Neural progenitor cell (in vitro differentiated cells): ENCODE results near the gene NR2F1-AS1. TPM values are rescaled to one million over a fixed set of nuclear protein-coding genes. Genes with fewer than 3 reads are reported as not detected.
A peak's percentile ranks its signal among the peaks of the same experiment; 100 is the strongest.

Source experiments
- DNase-seq: peaks from one replicate; pipeline ENCODE4 v3.0.0-alpha.2; 2016; ENCODE audit warnings: low spot score
- H2AFZ ChIP-seq: fragments of 200-600 bp; sonication (generic); replicated peaks from 2 replicates; pipeline ENCODE4 v1.6.1; 2016; ENCODE audit warnings: antibody characterized with exemption
- H3F3A ChIP-seq: fragments of 200-600 bp; sonication (generic); 2 replicates; pipeline ENCODE4 v1.6.1; 2016; ENCODE audit warnings: antibody characterized with exemption, low read depth
- H3K27ac ChIP-seq: fragments of 200-600 bp; sonication (generic); 2 replicates; pipeline ENCODE4 v1.5.1; 2016; ENCODE audit warnings: mild to moderate bottlenecking
- H3K27me3 ChIP-seq: fragments of 200-600 bp; sonication (generic); 2 replicates; pipeline ENCODE4 v1.6.1; 2016; ENCODE audit warnings: mild to moderate bottlenecking, moderate library complexity
- H3K36me3 ChIP-seq: fragments of 200-600 bp; sonication (generic); 2 replicates; pipeline ENCODE4 v1.5.1; 2016
- H3K4me1 ChIP-seq: fragments of 200-600 bp; sonication (generic); 2 replicates; pipeline ENCODE4 v1.6.1; 2016; ENCODE audit warnings: mixed run types
- H3K4me2 ChIP-seq: fragments of 200-600 bp; sonication (generic); 2 replicates; pipeline ENCODE4 v1.6.1; 2016
- H3K4me3 ChIP-seq: fragments of 200-600 bp; sonication (generic); 2 replicates; pipeline ENCODE4 v1.5.1; 2016
- H3K79me2 ChIP-seq: fragments of 200-600 bp; sonication (generic); 2 replicates; pipeline ENCODE4 v1.6.1; 2016; ENCODE audit warnings: low read depth
- H3K9ac ChIP-seq: fragments of 200-600 bp; sonication (generic); 2 replicates; pipeline ENCODE4 v1.6.1; 2016
- H3K9me3 ChIP-seq: fragments of 200-600 bp; sonication (generic); 2 replicates; pipeline ENCODE4 v1.5.1; 2016; ENCODE audit warnings: low read depth
- H4K20me1 ChIP-seq: fragments of 200-600 bp; sonication (generic); 2 replicates; pipeline ENCODE4 v1.6.1; 2016; ENCODE audit warnings: low read depth
- H3K27ac Mint-ChIP-seq: 3 replicates; pipeline ENCODE4 v1.8.0; 2021; ENCODE audit warnings: mixed read lengths
- H3K27me3 Mint-ChIP-seq: 2 replicates; pipeline ENCODE4 v1.8.0; 2022; ENCODE audit warnings: low read depth, mild to moderate bottlenecking, inconsistent platforms, moderate library complexity, mixed read lengths; ENCODE audit not compliant: insufficient read depth
- H3K36me3 Mint-ChIP-seq: 3 replicates; pipeline ENCODE4 v1.8.0; 2021; ENCODE audit warnings: mixed read lengths
- H3K4me1 Mint-ChIP-seq: 3 replicates; pipeline ENCODE4 v1.8.0; 2021; ENCODE audit warnings: mixed read lengths
- H3K4me3 Mint-ChIP-seq: 3 replicates; pipeline ENCODE4 v1.8.0; 2021; ENCODE audit warnings: mild to moderate bottlenecking, moderate library complexity, mixed read lengths
- H3K9me3 Mint-ChIP-seq: 3 replicates; pipeline ENCODE4 v1.8.0; 2020; ENCODE audit warnings: mixed read lengths
- EZH2 ChIP-seq: fragments of 200-600 bp; sonication (generic); IDR thresholded peaks from 2 replicates; pipeline ENCODE4 v1.6.1; 2017; ENCODE audit warnings: antibody characterized with exemption, mild to moderate bottlenecking, moderate library complexity
- EZH2phosphoT487 ChIP-seq: fragments of 200-600 bp; sonication (generic); IDR thresholded peaks from 2 replicates; pipeline ENCODE4 v1.6.1; 2017; ENCODE audit warnings: antibody characterized with exemption
- total RNA-seq: library from RNA; depleted of rRNA; stranded (reverse); fragments of >200 nt; gene quantifications from 2 replicates; pipeline ENCODE4 v1.2.3, GENCODE V29; 2015; ENCODE audit warnings: low replicate concordance
- TF ChIP-seq, protein P1 (sequence below): fragments of 200-600 bp; sonication (generic); IDR thresholded peaks from 2 replicates; pipeline ENCODE4 v1.5.1; 2017; ENCODE audit warnings: antibody characterized with exemption, mild to moderate bottlenecking

Gene NR2F1-AS1
- total RNA-seq, 1 donor from 2014 or later, result 9.3 TPM

DNA sequence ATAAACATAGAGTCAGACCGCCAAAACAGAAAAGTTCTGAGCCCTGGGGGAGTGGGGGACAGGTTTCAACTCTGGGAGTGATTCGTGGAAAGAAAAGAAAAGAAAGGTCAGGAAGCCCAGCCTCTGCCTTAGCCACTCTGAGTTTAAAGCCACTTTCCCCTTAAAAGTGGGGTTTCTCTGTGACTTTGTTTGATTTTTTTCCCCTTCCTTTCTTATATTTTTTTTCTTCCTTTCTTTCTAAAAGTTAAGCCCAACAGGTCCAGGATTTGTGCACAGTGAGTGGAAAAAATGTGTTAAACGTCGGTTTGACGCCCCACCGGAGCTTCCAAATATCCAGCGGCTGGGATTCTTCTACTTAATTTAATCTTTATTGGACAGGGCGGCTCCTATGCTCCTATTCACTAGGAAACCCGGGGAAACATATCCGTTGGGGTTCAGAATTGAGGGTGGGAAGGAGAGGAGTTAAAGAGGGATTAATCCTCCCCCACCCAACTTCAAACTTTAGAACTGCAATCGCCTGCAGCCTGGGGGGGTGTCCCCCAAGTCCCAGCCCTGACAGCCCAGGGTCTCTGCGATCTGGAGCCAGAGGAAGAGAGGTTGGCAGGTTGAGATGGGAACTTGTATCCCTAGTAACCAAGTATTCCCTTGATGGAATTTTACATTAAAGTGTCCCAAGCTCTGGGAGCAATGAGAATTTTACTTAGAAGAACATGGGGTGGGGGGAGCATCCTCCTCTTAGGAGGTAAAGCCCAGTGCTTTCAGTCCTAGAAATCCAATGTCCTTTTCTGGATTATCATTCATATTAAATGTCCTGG, 6.3 kb downstream of the NR2F1-AS1 start:
- Histone ChIP-seq H3K9me3 (no peaks in the 10 kb centered on the region), H2AFZ (no peak overlapping the region), H3K36me3 (no peaks in the 10 kb centered on the region), H3K4me2 (peak overlapping the region; percentile 90), H3K4me1 (peaks cover 86% of the 10 kb centered on the region), H4K20me1 (peaks cover 34% of the 10 kb centered on the region), H3F3A (peaks cover 91% of the 10 kb centered on the region), H3K9ac (no peak overlapping the region), H3K27ac (no peak overlapping the region), H3K27me3 (peaks cover 99% of the 10 kb centered on the region), H3K79me2 (no peaks in the 10 kb centered on the region), H3K4me3 (peak overlapping the region; percentile 42)
- no peak for TF ChIP-seq EZH2phosphoT487
- TF ChIP-seq, protein P1, sequence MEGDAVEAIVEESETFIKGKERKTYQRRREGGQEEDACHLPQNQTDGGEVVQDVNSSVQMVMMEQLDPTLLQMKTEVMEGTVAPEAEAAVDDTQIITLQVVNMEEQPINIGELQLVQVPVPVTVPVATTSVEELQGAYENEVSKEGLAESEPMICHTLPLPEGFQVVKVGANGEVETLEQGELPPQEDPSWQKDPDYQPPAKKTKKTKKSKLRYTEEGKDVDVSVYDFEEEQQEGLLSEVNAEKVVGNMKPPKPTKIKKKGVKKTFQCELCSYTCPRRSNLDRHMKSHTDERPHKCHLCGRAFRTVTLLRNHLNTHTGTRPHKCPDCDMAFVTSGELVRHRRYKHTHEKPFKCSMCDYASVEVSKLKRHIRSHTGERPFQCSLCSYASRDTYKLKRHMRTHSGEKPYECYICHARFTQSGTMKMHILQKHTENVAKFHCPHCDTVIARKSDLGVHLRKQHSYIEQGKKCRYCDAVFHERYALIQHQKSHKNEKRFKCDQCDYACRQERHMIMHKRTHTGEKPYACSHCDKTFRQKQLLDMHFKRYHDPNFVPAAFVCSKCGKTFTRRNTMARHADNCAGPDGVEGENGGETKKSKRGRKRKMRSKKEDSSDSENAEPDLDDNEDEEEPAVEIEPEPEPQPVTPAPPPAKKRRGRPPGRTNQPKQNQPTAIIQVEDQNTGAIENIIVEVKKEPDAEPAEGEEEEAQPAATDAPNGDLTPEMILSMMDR, result no peak
- TF ChIP-seq EZH2, result peak; percentile 24
- peak overlapping the region; percentile 86 for H3K4me3 Mint-ChIP-seq
- H3K36me3 Mint-ChIP-seq, result peaks cover 9% of the 10 kb centered on the region
- peaks cover 81% of the 10 kb centered on the region for H3K4me1 Mint-ChIP-seq
- peak overlapping the region; percentile 98 for H3K27ac Mint-ChIP-seq
- H3K9me3 Mint-ChIP-seq, result peaks cover 3% of the 10 kb centered on the region
- H3K27me3 Mint-ChIP-seq, result peaks cover 14% of the 10 kb centered on the region
- DNase-seq, result peak; percentile 39

DNA sequence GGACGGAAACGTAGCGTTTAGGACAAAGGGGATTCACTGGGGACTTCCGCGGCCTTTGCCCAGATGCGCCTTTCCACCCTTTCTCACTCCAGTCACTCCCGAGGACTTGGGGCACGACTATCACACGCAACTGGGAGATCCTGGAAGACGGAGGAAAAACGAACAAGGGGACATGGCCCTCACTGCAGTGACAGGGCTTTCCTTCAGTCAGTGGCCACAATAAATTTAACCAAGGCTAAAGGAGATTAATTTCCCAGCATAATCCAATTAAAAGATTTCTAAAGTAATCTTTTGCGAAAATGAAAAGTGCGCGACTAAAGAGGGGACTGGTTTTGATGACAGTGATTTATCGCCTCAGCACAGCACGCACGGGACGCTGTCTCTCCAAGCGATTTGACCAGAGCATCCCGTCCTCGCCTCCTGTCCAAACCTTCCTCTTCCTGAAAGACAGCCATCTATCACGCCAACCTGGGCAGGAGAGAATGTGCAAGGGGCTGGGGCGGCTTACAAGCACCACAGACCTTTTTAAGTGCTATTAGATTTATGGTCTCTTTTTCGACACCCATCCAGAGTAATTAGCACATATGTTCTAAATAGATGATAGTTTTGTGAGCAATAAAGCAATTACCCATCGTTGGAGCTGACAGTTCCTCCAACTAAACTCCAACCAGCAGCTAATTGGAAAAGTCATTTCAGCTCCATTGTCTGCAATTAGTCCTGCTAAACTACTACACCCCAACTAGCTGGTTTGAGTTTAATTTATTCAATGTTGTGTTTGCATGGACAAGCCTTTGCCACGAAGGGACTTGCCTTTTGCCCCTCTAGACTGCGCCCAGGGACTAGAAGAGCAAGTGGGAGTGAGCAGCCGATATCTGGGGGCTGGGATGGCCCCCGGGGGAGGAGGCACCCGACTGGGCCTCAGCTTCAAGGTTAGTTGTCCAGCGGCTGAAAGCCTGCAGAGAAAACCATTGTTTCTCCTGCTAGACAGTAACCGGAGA, 7.4 kb downstream of the NR2F1-AS1 start:
- H3K27me3 Mint-ChIP-seq, result peaks cover 14% of the 10 kb centered on the region
- Histone ChIP-seq H3K9me3 (no peaks in the 10 kb centered on the region), H3K4me1 (peaks cover 91% of the 10 kb centered on the region), H4K20me1 (peaks cover 34% of the 10 kb centered on the region), H3K79me2 (no peaks in the 10 kb centered on the region), H3K27ac (no peak overlapping the region), H3K4me2 (peak overlapping the region; percentile 90), H2AFZ (no peak overlapping the region), H3K27me3 (peaks cover 99% of the 10 kb centered on the region), H3K4me3 (peak overlapping the region; percentile 42), H3K36me3 (no peaks in the 10 kb centered on the region), H3K9ac (no peak overlapping the region), H3F3A (peaks cover 89% of the 10 kb centered on the region)
- TF ChIP-seq EZH2phosphoT487, result no peak
- TF ChIP-seq EZH2, result peak; percentile 8
- H3K27ac Mint-ChIP-seq, result peak overlapping the region; percentile 98
- peaks cover 3% of the 10 kb centered on the region for H3K9me3 Mint-ChIP-seq
- peak; percentile 52 for DNase-seq
- peaks cover 18% of the 10 kb centered on the region for H3K36me3 Mint-ChIP-seq
- H3K4me3 Mint-ChIP-seq, result peak overlapping the region; percentile 86
- peaks cover 88% of the 10 kb centered on the region for H3K4me1 Mint-ChIP-seq

DNA sequence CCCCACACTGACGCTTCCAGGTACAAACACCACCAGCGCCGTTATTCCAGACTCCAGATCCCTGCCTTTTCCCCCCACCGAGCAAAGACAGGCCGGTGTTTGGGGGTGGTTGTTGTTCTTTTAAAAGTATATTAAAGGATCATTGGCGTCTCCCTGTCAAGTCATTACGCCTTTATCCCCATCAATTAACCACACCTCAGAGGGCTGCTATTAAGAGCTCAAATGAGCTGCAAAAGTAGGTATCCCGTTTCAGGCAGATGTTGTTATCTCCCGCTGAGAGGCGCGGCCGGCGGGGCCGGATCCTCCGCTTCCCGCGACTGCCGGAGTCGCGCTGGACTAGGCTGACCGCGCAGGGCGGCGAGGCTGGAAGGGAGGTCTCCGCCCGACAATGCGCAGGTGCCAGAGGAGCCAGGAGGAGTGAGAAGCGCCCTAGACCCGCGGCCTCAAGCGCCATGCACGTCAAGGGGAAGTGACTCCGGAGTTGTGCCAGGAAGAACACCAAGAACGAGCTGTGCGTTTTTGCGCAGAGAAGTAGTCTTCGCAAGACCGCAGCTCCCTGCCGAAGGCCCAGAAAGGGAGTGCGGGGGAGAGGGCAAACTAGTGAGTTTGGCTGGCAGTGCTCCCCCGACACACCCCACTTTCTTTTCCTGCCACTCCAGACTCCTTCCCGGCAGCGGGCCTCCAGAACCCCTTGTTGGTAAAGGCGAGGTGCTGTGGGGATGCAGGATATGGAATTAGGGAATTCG, 8.2 kb downstream of the NR2F1-AS1 start:
- no peak overlapping the region for H3K27ac ChIP-seq
- H3K36me3 ChIP-seq, result no peaks in the 10 kb centered on the region
- no peak overlapping the region for H3K9ac ChIP-seq
- Mint-ChIP-seq H3K27ac (peak overlapping the region; percentile 98), H3K27me3 (peaks cover 14% of the 10 kb centered on the region), H3K36me3 (peaks cover 20% of the 10 kb centered on the region), H3K4me3 (peak overlapping the region; percentile 86), H3K4me1 (peaks cover 81% of the 10 kb centered on the region), H3K9me3 (peaks cover 3% of the 10 kb centered on the region)
- peak; percentile 66 for TF ChIP-seq EZH2
- TF ChIP-seq, protein P1, result no peak
- peak; percentile 97 for TF ChIP-seq EZH2phosphoT487
- no peaks in the 10 kb centered on the region for H3K9me3 ChIP-seq
- no peak overlapping the region for H2AFZ ChIP-seq
- no peaks in the 10 kb centered on the region for H3K79me2 ChIP-seq
- H3K4me3 ChIP-seq, result peak overlapping the region; percentile 42
- peaks cover 81% of the 10 kb centered on the region for H3F3A ChIP-seq
- peak; percentile 92 for DNase-seq
- peaks cover 99% of the 10 kb centered on the region for H3K27me3 ChIP-seq
- peak overlapping the region; percentile 90 for H3K4me2 ChIP-seq
- peaks cover 34% of the 10 kb centered on the region for H4K20me1 ChIP-seq
- H3K4me1 ChIP-seq, result peaks cover 83% of the 10 kb centered on the region
